HG02763 (cell line): Measurements from ENCODE around the gene PRR33.

Experiments used
- ATAC-seq: cut with Tn5 transposase; IDR thresholded peaks from one replicate; pipeline ENCODE4 v1.9.1; 2021; ENCODE audit warnings: mild to moderate bottlenecking, moderate library complexity; ENCODE audit not compliant: unreplicated experiment

The PRR33 gene

DNA sequence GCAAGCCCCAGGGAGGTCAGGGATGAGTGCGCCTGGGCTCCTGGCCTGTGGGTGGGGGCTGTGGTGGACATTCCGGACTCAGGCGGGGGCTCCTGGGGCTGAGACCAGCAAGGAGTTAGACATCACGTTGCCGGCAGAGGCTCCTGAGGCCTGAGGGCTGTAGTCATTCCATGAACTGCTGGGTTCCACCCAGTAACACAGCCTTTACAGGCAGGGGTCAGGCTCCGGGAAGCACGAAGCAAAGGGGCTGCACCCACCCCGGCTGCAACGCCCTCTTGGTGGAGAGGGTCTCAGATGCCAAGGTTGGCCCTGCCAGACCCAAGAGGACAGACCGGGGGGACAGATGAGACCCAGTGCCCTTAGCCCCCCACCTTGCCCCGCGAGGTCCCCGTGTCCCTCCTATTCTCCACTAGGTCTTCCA, 36.8 kb upstream of the PRR33 start:
- no peak for ATAC-seq

DNA sequence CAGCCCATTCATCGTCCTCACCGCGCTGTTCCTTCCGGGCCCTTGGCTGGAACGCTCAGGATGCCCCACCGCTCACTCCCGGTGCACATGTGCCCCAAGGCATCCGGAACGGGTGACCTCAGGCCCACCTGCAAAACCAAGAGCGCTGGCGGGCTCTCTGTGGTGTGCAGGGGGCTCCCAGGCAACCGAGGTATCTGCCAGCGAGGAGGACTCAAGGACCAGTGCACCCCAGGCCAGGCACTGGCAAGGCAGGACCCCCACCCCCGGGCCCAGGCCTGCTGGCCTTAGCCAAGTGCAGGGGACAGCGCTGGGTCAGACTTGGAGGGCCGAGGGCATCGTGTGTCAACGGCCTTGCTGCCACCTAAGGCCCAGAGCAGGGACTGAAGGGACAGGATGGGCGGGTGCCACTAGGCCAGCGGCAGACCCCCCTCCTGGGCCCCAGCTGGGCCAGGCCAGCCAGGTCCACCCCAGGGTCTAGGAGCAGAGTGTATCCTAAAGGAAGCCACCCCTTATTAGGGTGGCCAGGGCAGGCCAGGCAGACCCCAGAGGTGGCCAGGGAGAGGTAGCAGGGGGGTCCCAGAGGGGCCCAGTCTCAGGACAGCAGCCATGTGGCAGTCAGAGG, 36.3 kb upstream of the PRR33 start:
- no peak for ATAC-seq

DNA sequence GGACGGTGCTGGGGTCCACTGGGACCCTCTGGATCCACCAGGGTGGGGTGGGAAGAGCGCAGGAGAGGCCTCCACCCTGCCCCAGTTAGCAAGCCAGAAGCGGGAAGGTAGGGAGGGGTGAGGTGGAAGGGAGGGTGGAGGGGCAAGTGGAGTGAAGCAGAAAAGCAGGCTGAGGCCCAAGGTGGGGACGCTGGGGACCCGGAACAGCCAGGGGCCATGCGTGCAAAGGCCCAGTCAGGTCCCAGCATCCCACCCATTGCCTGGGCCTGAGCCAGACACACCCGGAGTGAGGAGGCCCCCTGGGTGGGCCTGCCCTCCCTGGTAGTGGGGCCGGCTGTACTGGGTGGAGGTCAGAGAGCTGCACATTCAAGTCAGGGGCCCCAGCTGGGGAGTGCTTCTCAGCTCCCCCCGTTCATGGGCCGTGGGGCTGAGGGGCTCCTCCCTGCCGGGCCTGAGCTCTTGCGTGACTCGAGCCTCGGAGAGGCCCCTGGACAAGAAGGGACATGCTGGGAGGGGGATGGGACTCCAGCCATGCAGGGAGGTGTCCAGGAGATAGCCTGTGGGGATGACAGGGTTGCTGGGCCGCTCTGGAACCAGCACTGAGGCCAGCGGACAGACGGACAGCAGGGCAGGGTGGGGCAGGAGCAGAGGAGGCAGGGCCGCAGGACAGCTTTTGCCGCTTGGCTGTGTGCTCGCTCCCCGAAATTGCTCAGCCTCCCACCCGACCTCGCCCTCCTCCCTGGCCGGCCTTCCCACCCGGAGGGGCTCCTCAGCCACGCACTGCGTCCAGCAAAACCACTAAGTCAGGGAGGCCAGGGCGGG, 35.5 kb upstream of the PRR33 start:
- no peak for ATAC-seq

DNA sequence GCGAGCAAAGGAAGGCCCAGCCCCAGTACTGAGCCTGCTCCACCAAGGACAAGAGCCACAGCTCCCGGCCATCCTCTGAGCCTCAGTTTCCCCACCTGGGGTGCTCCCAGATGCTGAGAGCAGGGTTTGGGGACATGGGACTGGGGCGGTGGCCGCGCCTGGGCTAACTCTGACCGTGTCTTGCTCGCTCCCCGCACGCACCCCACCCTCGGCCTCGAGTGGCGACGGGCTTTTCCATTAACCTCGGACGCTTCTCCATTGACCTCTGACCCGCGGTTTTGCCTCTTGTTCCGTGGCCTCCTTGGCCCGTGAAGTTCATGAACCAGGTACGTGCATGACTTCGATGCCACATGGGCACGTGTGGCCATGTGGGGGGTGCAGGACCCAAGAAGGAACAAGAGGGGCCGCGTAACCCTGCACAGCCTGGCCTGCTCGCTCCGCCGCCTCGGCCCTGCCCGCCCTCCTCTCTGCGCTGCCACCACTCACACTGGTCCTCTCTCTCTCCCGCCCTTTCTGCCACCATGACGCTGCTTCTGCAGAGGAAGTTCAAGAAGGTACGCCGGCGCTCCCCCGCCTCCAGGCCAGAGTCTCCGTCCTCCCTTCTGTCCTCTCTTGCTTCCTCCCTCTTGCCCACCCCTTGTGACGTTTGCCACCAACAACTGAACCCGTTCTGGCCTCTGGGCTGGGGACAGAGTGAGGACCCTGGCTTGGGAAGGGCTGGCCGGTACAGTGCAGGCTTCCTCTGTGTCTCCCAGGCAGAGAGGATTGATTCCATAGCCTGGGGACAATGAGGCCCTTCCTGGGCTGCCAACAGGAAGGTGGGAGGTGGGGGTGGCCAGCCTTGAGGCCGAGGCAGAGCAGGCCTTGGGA, 34.7 kb upstream of the PRR33 start:
- ATAC-seq = no peak

DNA sequence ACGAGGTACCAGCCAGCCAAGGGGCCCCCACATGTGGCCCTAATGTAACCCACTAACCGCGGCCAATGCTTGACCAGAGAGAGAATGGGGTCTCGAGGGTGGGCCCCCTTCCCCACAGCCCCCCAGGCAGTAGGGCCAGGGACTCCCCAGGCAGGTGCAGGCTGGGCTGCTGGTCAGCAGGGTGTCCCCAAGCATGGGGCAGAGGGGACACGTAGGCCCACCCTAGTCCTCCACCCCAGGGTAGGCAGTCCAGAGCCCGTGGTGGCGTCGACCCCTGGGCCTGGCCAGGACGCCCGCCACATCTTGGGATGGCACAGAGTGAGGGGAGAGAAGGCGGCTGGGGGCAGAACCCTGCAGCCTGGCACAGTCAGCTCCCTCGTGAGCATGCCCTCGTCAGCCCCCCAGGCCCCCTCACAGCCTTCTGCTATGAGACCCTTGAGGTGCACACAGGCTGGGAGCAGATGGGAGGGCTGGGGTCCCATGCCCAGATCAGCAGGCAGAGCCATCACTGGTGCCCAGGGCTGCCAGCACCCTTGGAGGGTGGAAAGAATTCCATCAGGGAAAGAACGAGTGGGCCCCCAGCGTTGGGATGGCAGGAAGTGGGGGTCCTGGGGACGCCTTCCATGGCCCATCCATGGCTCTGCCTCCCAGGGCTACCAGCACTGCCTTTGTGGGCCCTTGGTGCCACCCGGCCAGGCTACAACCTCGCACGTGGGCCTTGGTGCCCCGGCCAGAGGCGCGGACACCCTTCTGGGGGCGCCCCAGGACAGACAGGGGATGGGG, 33.9 kb upstream of the PRR33 start:
- ATAC-seq = no peak

DNA sequence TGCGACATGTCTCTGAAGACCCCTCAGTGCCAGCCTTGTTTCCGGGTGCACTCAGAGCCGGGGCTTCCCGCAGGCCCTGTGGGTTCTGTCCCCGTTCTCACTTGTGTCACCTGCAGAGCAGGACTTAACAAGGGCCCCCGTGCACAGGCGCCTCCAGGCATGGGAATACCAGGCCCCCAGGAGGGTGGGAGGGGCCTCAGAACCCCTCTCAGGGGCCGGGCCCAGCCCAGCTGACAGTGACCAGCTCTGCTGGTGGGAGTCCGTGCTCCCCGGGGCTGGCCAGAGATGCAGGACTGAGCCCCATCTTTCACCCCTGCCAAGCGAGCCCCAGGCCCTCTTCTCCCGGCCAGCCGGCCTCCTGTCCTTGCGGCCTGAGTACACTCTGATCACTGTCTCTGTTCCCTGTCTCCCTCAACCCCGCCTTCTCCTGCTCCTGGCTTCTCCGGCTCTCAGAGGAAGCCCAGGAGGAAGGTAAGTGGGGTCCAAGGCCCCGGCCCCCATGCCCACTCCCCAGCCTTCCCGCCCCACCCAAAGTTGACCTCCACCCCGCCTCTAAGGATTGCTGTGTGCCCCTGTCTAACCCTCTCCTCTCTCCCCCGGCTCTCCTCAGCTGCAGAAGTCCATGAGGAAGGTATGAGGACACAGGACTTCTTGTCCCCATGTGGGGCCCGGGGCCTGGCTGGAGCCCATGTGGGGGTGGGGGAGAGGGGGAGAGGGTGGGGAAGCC, 33.1 kb upstream of the PRR33 start:
- ATAC-seq = no peak

DNA sequence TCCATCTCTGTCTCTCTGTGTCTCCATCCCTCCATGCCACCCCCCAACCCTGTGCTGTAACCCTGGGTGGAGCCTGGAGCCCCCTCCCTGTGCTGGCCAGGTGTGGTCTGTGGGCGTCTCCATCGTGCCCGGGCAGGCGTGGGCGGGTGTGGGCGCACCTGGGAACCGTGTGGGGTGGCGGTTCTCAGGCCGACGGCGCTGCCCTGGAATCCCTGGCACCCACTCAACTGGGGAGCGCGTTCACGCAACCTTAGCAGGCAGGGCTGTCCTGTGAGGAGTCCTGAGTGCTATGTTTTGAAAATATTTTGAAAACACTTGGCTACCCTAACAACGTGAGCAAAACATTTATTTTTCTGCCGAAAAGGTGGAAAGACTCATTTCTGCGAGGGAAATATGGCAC, 32.5 kb upstream of the PRR33 start:
- ATAC-seq = no peak

DNA sequence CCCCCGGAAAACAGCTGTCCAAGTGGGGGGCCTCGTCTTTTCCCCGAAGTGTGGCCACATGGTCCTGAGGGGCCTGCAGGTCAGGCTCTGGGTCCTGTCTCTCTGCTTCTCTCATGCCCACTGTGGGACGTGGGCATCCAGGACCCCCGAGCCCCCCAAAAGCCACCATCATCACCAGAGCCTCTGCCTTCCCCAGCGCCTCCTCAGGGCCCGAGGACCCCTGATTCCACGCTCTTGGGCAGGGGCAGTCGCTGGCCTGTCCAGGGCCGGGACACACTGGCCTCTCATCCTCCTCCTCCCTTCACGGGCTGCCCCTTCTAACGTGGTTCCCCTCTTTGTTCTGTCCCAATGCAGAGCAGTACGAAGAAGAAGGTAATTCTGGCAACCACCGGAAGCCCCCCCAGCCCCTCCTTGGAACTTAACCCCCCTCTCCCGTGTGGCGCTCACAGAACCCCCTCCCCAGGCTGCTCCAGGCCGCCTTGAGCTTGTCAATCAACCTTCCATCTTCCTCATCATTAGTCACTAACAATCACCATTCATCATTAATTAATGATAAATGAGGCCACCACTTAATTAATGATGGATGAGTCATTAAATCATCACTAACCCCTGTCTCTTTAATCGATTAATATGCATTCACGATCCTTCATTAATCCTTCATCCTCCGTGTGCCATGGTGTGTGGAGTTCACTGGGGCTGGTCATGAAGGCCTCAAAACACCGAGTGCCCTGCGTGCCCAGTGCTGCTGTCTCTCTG, 31.7 kb upstream of the PRR33 start:
- ATAC-seq = no peak

DNA sequence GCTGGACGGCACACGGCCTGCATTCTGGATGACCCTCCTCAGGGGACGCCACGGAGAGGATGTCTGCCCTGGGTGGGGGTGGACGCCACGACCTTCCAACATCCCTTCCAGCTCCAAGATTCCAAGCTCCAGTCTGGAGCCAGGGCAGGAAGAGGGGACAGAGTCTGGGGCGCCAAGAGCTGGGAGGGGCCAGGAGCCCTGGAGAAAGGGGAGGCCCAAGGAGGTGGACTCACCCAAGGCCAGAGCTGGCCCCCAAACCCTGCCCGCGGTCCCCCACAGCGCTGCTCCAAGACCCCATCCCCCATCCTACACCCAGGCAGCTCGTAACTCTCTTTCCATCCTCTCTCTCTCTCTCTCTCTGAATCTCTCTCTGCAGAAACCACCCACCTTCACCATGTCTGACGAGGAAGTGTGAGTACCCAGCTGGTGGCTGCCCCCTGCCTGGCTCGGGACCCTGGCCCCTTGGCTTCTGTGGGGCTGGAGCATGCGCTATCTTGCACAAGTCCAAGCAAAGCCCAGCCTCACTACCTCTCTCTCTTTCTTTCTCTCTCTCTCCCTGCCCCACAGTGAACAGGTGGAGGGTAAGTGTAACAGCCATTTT, 30.9 kb upstream of the PRR33 start:
- no peak for ATAC-seq

DNA sequence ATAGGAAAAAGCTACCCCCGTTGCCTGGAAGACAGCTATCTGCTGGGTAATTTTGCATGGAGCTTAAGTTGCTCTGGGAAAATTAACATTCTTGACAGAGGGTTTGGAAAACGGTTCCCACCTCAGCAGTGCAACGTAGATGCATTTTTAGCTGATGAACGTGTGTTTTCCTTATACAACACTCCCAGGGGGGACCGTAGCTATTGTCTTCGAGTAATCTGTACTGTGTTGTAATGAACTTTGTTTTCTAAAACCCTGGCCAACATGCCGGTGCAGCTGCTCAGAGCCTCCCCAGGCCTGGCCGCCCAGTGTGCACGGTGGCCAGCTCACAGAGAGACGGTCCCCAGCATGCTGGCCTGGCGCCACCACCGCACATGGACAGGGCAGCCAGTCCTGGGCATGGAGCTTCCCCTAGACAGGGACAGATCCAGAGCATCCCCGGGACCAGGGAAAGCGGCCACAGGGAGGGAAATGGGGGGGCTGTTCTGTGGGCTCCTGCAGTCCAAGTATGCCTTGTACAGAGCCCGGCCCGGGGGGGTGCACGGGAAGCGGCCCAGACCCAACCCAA, 30.0 kb upstream of the PRR33 start:
- ATAC-seq = no peak

DNA sequence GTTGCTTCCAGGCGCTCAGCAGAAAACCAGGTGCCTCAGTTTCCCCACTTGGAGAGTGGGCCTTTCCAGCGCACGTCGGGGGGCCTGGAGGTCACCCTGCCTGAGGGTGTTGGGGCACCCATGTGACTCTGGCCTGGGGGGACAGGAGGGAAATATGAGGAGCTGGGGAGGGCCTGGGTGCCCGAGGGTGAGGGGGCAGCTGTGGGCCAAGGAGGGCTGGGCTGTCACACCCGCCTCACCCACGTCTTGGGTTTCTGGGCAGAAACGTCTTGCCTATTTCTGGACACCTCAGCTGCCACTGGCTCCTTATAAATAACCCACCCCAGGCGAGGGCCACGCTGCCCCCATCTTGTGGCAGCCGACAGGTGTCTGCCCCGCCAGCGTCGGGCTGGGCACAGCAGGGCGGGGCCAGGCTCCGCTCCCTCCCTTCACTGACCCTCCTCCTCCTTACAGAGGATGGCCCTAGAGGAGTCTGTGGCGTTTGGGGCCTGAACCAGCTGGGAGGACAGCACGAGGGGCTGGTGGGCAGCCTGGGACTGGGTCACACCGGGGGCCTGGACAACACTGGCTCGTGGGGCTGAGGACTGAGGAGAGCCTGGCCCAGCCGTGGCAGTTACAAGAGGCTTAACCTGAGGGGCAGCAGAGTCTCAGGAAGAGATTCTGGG, 29.3 kb upstream of the PRR33 start:
- no peak for ATAC-seq

DNA sequence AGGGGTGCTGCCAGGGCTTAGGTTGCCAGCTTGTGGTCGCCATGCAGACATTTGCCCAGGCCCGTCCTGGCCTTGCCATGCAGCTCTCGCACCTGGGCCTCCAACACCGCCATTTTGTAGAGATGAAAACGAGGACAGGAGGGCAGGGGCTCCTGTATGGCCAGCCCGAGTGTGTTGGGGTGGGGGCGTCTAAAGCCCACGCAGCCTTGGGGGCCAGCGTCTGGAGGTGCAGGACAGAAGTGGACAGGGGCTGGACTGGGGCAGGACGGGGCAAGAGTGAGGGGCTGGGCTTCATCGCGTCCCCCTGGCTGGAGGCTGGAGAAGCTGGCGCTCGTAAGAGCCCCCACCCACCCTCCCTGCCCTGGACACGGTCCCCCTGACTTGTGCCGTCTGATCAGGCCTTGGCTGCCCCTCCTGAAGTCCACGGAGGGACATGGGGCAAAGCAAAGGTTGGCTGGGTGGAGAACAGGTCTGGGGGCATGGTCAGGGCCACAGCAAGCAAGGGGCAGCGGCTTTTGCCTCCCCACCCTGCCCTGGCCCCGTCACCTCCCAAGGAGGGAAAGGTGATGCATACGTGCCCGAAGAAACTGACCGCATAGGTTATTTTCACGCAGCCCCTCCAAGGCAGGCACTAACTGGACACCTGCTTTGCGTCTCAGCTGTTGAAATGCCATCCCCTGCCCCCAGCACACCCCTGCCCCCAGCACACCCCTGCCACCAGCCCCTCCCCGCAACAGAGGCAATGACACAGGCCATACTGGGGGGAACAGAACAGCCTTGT, 28.6 kb upstream of the PRR33 start:
- ATAC-seq = no peak

DNA sequence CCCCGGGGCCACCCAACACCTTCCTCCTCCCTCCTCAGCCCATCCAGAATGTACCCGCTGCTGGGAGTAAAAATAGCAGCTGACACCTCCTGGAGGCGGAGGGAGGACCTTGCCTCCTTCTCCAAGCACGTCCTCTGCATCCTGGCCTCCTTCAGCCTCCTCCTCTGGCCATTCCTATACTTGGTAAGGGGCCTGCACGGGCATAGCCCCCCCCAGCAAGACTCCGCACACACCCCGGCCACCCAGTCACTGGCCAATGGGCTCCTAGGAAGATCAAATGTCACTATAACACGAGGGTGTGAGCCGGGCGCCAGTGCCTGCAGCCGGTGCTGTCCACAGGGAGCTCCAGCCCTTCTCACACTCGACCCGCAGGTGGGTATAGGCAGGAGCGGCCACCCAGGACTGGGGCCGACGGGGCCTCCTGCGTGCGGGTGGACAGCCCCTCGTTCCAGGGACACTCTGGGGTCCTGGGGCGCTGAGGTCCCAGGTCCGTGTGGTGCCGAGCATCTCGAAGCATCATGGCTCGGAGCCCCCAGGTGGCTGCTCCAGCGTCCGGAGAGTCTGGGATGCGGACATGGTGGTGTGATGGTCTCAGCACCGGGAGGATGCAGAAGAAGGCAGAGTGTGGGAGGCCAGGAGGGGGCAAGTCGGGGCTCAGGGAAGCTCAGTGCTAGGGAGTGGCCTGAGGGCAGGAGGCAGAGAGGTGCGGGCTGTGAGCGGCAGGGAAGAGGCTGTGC, 27.9 kb upstream of the PRR33 start, which contains the start of gene TNNT3:
TSS of gene TNNT3 (plus strand) at position 313 of the 737 bp plus-strand sequence. CDS start 3,172 bp downstream, outside the sequence.
- no peak for ATAC-seq

DNA sequence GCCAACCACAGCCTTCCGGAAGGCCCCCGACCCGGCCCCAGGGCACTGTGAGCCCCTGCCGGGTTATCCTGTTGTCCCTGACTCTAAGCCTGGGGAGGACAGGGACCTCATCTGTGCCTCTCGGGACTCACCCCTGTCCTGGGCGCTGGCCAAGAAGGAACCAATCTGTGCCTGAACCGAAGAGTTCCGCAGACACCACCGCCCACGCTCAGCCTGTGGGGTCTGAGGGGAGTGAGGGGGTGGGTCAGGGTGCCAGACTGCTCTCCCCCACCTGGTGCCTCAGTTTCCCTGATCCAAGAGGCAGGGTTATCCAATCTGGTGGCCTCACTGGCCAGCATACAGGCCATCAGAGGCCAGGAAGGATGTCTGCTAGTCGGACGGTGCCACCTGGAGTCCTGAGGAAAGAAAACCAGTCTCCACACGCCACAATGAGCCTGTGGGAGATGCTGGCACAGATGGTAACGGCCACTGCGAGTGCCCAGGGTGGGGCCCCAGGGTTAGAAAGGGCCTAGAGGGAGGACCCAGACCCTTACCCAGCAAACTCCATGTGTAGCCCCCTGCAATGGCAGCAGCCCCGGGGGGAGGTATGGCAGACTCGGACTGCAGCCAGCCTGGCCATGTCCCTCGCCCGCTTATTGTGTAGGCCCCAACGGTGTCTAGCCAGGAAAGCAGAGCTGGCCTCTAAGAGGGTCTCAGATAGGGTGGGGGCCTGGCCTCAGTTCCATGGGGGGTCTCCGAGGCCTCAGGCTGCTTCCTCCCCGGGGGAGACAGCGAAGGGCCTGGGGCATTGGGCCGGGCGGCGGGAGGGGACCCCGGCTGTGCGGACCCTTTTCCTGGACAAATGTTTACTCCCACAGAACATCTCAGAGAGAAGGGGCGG, 27.0 kb upstream of the PRR33 start:
- ATAC-seq = no peak

DNA sequence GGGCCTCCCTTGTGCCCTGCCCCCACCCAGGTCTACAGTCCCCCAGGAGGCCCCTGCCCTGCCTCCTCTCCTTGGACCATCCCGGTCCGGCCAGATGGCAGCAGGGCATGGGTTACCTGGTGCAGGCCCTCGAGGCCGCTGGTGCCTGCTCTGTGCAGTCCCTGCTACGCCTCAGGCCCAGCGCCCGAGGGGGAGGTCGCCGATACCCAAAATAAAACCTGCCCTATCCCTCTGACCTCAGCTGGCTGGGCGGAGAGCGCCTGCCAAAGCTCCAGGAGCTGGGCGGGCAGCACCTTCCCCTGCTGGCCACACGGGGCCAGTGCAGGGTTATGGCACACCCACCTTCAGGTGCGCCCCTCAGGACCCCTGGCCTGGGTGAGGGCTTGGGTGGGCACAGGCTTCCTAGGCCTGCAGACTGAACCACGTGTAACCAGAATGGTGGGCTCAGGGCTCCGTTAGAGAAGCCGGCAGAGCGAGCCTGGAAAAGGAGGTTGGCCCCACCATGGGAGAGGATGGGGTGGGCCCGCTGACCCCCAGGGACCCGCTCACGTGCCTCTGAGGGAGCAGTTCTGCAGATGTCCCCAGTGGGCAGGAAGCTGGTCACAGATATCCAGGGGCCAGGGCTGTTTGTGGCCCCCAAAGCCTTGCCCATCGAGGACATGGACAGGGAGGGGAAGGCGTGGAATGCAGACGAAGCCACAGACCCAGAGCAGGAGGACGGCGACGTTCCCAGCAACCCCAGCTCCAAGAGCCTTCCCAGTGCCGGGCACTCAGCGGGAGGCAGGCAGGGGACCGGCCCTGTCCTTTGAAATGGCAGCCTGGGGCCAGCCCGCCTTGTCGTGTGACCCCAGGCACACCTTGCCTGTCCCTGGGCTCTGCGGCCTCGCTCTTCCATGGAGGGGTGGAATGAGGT, 26.1 kb upstream of the PRR33 start:
- no peak for ATAC-seq
